Amniotic stem cell (primary cell): ENCODE data around the gene AKAP6.
A peak's percentile ranks its signal among the peaks of the same experiment; 100 is the strongest.

ENCODE experiments used
- DNase-seq: peaks from one replicate; lab custom pipeline; 2025; lab: John Stamatoyannopoulos, UW

AKAP6 gene

GRCh38 chr14:32332415-32333316 is 3.6 kb downstream of the AKAP6 start:
- no peak for DNase-seq

- DNase-seq, result no peak
Observed at GRCh38 chr14:32336702-32337101, 7.6 kb downstream of the AKAP6 start.

GRCh38 chr14:32337759-32338158 is 8.7 kb downstream of the AKAP6 start:
- DNase-seq, result no peak

GRCh38 chr14:32339188-32339587 is 10.1 kb downstream of the AKAP6 start:
- no peak for DNase-seq

GRCh38 chr14:32341947-32342846 is 13.1 kb downstream of the AKAP6 start:
- no peak for DNase-seq

GRCh38 chr14:32342847-32343194 is 13.7 kb downstream of the AKAP6 start:
- DNase-seq, result no peak

GRCh38 chr14:32343926-32344430 is 14.9 kb downstream of the AKAP6 start:
- DNase-seq, result no peak

- no peak for DNase-seq
Observed at GRCh38 chr14:32345311-32345791, 16.3 kb downstream of the AKAP6 start.

- no peak for DNase-seq
Observed at GRCh38 chr14:32349322-32349721, 20.2 kb downstream of the AKAP6 start.

GRCh38 chr14:32350020-32350419 is 20.9 kb downstream of the AKAP6 start:
- DNase-seq, result no peak

- no peak for DNase-seq
Observed at GRCh38 chr14:32352631-32353030, 23.5 kb downstream of the AKAP6 start.

- DNase-seq, result no peak
Observed at GRCh38 chr14:32354716-32355115, 25.6 kb downstream of the AKAP6 start.

GRCh38 chr14:32358781-32359180 is 29.7 kb downstream of the AKAP6 start:
- no peak for DNase-seq

- no peak for DNase-seq
Observed at GRCh38 chr14:32361674-32362073, 32.6 kb downstream of the AKAP6 start.

- no peak for DNase-seq
Observed at GRCh38 chr14:32363761-32364160, 34.7 kb downstream of the AKAP6 start.

GRCh38 chr14:32364941-32365340 is 35.8 kb downstream of the AKAP6 start:
- DNase-seq, result no peak

- DNase-seq, result no peak
Observed at GRCh38 chr14:32366256-32366879, 37.3 kb downstream of the AKAP6 start.

GRCh38 chr14:32366986-32367385 is 37.9 kb downstream of the AKAP6 start:
- no peak for DNase-seq

- DNase-seq, result no peak
Observed at GRCh38 chr14:32367516-32367915, 38.4 kb downstream of the AKAP6 start.

GRCh38 chr14:32368107-32368506 is 39.0 kb downstream of the AKAP6 start:
- DNase-seq, result no peak

GRCh38 chr14:32370714-32371113 is 41.6 kb downstream of the AKAP6 start:
- DNase-seq, result peak; percentile 30

- DNase-seq, result peak; percentile 75
Observed at GRCh38 chr14:32372154-32372553, 43.1 kb downstream of the AKAP6 start.
